SU-DHL-6 (cell line): ENCODE results near the gene HTT.

Experiments
- CTCF ChIP-seq: fragments of 200-600 bp; sonication (generic); IDR thresholded peaks from one replicate; pipeline ENCODE4 v1.5.1; 2017; ENCODE audit warnings: antibody characterized with exemption, mild to moderate bottlenecking, low read length, moderate library complexity; ENCODE audit not compliant: insufficient read depth, poor library complexity, severe bottlenecking
- EZH2phosphoT487 ChIP-seq: fragments of 200-600 bp; sonication (generic), shearing (Covaris generic); conservative IDR thresholded peaks from 2 replicates; pipeline ENCODE4 v1.6.1; 2018; ENCODE audit warnings: mild to moderate bottlenecking, antibody characterized with exemption, low read length, moderate library complexity, mixed read lengths

- TF ChIP-seq CTCF, result no peak
- TF ChIP-seq EZH2phosphoT487, result no peak
Observed at GRCh38 chr4:3283916-3284315, 209.4 kb downstream of the HTT start.
